Kasumi-1 (cell line): ENCODE measurements around the gene CELF4.
"Not testable (repeated sequence)": the region's sequence is repeated elsewhere in the genome, so short reads cannot be mapped to it uniquely, and the experiment has no call there.

Experiments used
- DNase-seq, 2 experiments: peaks; one replicate each; lab custom pipeline; 2025; lab: John Stamatoyannopoulos, UW

The CELF4 gene

DNA sequence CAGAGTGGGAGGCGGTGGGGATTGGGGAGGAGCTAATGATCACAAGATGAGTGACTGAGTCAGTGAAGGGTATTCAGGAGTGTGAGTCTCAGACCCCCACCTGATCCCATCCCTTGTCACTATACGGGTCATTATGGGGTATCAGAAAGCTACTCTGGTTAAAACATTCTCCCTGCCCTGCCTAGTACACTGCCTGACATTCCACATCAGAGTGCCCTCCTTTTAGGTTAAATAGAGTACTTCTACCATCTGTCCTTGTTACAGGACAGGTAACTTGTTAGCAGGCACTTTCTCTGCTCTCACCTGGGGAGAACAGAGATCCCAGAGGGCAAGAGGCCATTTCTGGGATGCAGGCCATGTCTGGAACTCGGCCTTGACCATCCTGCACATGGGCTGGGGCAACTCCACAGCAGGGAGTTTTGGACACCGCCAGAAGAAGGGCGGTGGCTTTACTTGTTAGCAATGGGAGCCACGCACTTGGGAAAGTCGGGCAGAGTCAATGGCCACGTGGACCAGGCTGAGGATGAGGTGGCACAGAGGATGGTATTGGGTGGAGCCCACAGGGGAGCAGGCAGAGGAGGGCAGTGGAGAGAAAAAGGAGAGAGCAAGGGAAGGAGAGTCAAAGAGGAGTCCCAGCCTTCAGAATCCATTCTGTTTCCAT lies 98.5 kb downstream of the CELF4 start:
- no peak for DNase-seq

DNA sequence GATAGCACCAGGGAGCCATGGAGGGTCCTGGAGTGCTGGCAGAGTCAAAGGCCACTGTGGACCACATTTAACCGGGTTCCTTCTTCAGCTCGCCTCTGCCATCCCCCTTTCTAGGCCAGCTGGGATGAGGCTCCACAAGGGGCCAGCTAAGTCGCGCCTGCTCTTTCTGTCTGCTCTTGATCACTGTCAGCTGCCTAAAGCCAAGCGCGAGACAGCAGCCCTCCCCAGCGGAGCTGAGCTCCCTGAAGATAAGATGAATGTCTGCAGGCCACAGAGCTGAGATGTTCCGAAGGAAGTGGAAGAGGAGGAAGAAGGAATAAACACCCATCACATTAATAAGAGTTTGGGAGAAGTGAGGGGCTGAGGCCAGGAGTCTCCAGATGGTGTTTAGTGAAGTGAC lies 99.6 kb downstream of the CELF4 start:
- no peak for DNase-seq

DNA sequence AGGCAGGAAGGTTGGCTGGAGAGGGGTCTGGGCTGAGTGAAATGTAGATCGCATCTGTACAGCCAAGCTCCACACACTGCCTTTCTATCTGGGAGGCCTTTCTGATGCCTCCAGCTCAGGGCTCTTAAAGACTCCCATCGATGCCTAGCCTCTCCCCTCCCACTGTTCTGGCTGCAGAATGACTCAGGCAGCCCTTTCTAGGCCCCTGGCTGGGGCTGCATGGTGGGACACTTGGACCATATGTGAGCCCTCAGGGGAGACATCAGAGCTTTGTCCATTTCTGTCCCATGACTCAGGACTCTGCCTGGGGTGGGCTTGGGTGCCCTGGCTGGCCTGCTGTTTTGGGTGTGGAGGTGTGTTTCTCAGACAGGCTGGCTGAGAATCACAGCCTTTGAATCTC lies 101.3 kb downstream of the CELF4 start:
- DNase-seq: no peak

DNA sequence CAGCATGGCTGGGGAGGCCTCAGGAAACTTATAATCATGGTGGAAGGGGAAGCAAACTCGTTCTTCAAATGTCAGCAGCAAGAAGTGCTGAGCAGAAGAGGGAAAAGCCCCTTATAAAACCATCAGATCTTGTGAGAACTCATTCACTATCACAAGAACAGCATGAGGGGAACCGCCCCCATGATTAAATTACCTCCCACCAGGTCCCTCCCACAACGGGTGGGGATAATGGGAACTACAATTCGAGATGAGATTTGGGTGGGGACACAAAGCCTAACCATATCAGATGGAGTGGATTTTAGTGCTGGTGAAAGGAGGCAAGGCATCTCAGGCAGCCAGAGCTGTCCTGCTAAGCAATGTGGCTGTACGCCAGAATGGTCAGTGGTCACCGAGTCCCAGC lies 104.3 kb downstream of the CELF4 start:
- DNase-seq: not testable (repeated sequence)

DNA sequence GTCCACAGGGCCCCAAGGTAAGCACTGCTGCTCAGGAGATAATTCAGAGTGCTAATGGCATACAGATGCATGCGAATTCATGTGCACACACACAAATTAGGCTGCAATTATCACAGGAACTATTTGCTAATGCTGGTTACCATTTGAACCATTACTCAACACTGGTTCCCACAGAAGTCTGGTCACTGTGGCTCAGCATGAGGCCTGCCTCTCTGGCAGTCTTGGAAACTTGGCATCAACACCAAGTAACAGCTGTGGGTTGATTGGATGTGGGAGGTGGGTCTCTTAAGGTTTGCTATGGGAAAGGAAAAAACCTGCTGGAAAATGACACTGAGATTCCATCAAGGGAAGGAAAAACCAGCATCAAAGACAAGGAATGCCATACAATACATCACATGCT lies 105.0 kb downstream of the CELF4 start:
- DNase-seq: no peak

DNA sequence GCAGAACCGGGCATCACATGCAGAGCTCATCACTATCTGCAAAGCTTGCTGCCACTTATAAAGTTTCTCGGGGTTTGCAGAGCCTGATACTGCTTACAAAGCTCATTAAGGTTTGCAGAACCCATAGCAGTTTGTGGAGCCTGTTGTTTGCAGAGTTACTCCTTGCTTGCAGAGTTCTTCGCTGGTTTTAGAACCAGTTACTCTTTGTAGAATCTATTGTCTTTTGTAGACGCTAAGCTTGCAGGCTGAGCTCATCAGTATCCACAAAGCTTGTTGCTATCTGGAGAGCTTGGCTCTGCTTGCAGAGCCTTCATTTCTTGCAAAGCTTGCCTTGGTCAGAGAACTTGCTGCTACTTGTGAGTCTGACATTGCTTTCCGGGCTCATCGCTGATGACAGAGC lies 106.9 kb downstream of the CELF4 start:
- DNase-seq: no peak

DNA sequence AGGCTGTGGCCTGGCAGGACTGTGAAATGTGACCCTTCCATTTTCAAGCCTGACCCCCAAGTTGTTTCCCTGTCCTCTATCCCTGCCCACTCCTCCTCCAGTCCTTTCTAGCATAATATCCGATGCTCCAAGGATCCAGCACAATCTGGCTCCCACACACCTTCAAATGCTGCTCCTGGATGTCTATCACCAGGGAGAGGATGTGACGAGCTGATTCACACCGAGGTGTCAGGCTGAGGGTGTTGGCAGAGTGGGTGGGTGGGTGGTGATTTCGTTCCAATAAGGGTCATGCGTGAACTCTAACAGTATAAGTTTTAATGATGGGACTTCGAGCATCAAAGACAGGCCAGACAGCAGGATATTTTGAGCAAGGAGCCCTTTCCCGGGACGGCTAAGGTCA lies 107.8 kb downstream of the CELF4 start:
- DNase-seq: no peak

DNA sequence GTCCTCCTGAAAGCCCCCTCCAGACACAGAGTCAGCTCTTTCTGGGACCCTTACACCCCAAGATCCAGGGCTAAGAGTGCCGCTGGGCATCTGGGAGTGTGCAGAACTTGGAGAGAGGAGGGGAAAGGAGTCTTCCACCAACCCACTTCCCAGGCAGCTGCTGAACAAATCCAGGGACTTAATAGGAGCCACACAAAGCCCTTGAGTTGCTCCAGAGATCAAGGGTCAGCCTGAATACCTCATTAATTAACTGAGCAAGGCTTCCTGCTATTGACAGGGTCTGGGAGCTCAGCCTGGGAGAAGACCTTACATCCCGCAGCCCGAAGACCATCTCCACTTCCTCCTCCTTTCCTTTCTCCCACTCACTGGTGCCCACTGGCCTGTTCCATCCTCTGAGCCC lies 108.3 kb downstream of the CELF4 start:
- DNase-seq: no peak

DNA sequence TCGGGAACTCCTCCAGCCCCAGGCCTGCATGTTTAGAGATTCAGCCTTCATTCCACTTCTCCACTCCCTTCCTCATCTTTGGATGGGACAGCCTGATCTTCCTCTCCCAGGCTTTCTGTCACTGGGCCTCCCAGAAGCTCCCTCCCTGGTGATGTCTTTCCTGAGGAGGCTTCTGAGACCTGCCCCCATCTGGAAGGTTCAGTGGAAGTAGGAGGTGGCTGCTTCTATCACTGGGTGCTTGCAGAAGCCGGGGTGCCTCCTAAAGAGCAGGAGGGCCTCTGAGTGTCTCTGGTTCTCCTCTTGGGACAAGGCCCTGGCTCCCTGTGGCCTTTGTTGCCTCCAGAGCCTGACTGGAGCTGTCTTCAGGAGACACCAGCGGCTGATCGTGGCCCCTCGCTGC lies 108.7 kb downstream of the CELF4 start:
- no peak for DNase-seq

DNA sequence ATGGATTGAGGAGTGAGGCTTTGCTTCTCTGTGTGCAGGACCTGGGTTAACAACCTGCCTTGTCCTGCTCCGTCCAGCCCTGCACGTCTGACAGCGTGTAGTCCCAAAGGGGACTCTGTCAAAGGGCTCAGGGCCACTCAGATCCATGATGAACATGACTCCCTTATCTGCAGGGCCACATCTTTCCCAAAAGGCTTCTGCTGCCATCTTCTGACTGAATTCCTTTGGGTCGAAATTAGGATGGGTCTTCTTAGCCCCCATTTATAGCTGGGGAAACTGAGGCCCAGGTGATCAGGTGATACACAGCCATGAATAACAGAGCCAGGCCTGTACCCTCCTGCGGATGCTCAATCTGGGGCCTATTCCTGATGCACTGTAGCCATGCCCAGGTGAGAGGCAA lies 109.2 kb downstream of the CELF4 start:
- no peak for DNase-seq

DNA sequence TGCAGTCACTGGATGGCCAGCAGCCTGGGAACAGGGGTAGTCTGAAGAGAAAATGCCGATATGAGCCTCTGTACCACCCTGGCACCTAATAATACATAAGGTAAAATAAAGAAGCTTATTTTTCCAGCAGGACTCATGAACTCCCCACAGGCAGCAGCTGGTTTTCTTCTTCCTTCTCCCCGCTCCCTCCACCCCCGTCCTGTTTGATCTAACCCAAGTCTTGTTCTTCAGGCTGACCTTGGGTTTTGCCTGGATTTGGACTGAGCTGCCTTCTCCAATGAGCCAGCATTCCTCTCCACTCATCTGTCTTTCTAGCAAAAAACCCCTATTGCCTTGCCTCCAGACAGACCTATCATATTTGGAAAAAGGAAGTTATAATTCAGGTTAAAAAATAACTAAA lies 111.8 kb downstream of the CELF4 start:
- DNase-seq: no peak

DNA sequence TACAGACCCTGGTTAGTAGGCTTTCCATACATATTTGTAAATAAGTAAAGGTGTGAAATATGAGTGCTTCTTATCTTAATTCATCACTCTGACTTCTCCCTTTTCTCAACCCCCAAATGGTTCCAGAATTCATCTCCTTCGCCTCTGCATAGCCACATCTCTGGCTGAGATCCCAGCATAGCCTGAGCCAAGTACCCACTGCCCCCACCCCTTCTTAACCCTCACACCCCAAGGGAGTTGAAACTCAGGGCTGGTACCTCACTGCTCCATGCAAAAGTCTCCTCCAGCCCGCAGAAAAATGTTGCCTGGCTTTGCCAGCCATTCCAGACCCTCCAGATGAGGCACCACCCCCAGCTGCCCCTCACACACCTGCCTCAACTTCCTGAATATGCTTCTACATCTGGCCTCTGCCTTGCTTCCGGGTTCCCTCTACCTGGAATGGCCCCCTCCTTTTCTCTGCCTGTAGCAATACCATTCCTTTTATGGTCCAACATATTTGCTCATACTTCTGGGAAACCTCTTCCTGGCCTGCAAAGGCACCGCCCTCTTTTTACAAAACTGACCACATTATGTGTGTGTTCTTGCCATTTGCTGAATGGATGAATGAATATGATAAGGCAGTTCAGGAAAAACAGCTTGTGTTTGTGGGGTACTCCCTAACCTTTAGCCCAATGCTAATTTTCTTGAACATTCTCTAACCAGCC lies 112.8 kb downstream of the CELF4 start:
- no peak for DNase-seq

DNA sequence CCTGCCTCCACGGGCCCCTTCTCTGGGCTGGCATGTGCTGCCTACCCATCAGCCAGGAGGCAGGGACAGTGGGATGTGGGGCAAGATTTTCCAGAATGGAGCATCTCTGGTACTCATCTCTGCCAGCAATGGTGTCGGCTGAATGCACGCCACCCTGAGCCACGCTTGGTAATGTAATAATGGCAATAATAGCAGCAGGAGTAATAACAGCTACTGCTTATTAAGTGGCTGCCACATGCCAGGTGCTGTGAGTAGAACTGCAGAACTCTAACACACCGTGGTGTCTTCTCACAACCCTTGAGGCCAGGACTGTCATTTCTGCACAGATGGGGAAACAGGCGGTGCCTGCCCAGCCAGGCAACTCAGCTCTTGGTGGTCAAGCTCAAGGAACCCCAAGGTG lies 113.6 kb downstream of the CELF4 start:
- DNase-seq: no peak

DNA sequence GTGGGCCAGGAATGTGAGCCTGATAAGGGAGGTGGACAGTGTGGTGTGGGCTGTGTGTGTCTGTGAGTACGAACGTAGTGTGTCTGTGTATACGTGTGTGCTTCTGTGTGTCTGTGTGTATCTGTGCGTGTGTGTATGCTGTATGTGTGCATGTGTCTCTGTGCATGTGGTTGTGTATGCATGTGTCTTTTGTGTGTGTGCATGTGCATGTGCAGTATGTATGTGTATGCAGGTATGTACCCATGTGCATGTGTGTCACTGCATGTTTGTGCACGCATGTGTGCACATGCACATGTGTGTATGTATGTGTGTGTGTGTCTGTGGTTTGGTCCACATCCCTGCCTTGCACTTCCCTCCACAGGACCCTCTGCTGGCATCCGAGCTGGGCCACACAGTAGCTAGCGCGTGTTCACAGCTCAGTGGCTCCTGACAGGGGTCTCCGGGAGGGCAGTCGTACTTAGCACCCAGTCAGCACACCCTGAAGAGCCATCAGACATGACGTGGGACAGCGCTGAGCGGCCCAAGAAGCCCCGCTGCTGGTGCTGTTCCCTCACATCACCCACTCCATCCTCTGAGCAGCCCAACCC lies 114.3 kb downstream of the CELF4 start:
- no peak for DNase-seq

DNA sequence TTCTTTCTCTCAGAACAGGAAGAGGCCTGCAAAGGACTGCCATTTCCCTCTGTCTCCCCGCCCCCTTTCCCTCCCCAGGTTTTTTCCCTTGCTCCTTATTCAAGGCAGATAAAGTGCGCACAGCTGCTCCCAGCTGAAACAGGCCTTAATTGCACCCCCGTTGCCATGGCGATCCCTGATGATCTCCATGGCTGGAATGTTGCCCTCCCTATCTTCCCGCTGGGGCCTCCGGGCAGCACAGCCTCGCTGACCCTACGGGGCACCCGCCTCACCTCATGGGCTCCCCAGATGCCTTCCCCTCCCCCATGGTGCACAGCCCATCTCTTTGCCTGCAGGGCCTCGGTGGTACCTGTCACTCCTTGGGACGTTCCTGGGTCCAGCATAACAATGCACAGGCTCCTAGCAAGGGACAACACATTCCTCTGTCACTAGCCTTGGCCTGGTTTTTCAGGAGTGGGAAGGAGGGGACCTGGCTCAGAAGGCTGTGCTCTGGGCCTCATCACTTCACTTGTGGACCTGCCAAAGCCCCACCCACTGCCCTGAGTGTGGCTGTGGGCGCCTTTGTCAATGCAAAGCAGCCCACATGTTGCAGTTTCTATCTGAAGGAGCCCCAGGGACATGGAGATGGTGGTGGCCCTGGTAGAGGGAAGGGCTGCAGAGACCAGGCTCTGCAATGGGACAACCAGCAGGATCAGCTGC lies 115.0 kb downstream of the CELF4 start:
- DNase-seq: no peak

DNA sequence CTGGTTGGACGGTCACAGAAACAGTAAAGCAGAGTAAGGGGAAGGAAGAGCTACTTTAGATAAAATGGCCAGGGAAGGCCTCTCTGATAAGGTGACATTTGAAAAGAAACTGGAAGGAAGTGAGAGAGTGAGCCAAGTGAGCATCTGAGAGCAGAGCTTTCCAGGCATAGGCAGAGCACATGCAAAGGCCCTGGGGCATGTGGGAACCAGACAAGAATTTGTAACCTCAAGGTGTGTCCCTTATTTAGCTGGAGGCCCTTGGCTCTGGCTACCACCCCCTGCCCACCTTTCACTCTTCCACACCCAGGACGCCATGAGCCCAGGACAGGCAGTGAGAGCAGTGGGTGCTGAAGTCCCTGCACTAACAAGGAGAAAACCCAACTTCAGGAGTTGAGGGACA lies 116.0 kb downstream of the CELF4 start:
- DNase-seq: no peak

DNA sequence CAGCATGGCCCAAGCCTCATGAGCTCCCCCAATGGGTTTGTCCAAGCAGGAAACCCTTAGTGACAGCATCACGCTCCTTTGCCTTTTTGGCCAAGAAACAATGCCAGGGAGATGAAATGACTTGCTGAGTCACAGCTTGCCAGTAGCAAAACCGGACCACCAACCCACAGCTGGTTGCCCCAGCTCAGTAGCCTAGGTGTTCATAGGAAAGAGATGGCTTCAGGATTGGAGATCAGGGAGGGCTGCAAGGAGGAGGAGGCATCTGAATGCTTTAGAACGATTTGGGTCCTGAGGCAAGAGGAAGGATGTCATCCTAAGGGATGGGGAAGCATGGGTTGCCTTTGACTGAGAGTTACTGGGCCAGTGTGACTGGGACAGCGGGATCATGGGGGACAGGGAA lies 116.7 kb downstream of the CELF4 start:
- DNase-seq: no peak

DNA sequence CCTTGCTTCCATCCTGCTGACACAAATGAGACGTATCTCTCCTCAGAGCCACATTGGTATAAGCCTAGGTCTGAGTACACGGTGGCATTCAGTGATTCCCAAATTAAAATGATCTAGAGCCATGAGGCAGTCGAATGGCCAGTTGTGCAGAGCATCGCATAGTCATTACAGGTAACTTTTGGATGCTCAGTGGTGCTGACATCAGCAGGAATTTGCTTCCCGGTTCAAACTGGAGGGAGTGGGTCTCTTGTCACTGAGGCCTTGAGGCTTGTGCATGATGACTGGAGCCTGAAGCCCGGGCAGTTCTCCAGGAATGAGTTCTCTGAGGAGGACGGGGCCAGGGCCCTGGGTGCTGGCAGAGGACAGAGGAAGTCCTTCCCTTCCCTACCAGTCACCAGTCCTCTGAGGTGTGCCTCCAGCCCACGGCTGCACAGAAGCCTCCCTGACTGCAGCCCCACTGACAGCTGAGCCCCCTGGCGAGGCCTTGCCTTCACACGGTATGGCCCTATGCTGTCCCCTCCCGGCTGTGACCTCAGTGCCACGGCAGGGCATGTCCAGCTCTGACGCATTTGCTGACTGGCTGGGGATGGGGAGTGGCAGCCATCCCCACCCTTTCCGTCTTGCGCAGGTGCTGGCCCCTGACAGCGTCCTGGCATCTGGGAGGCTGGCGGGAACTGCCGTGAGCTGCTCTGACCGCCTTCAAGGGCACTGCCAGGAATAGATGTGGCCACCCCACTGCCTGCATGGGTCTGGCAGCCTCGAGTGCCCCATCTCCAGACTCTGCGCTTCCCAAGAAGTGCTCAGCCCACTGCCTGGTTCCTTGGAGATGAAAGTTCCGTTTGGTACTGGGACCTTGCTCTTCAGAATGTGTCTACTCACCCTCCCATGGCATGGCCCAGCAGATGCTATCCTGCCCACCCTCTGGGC lies 117.4 kb downstream of the CELF4 start:
- DNase-seq: no peak

DNA sequence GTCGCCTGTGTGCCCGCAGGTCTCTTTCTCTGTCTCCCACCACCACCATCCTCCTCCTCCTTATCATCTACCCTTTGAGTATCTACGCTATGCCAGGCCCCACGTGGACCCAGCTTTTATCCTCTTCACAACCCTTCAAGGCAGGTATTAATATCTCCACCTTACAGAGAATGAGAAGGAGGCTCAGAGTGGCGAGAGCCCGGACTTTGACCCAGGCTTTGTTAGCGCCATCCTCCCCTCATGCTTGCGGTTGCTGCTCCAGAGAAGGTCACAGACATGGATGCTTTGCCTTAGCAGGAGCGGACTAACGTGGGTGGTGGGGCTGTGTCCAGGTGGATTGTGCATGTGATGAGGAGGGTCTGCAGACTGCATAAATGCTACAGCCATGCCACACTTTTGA lies 119.8 kb downstream of the CELF4 start:
- no peak for DNase-seq

DNA sequence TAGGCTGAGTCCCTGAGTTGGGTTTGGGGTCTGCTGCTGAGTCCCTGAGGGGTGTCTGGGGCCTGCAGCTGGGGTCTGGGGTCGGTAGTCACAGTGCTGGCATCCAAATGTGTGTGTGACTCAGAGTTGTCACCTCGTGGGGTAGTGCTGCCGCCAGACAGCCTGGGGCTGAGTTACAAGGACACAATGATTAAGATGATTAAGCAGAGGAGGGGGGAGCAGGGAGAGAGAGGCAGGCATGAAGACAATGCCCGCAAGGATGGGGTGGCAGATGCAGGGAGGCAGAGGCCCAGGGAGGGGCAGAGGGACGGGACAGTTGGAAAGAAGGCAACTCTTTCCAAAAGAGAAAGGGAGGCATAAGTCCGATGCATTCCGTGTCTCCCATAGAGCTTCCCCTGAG lies 120.2 kb downstream of the CELF4 start:
- DNase-seq: no peak

DNA sequence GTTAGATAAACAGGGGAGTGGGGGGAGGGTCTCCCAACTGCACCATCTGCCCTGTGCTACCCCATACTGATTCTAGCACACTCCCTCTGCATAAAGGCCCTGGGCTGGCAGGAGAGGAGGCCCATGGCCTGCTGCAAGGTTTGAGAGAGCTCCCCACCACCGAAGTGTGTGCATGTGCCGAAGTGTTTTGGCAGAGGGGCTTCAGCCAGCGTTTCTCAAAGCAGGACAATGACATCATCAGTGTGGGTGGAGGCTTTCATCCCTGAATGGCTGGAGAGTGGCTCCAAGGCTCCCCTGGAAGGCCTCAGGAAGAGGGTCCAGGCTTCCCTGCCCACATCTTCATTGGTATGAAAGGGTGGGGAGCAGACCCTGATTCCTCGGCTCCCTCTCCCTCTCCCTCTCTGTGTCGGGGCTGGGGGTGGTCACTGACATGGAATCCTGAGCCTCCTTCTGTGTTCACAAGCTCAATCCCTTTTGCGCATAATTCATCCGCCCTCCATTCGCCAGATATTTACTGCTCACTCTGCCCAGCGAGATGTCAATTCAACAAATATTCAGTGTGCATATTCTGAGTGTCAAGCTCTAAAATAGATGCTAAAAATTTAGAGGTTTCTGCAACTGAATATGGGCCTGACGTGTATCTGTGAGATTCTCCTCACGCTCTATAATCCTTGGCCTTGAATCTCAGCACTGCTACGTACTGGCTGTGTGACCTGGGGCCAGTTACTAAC lies 122.1 kb downstream of the CELF4 start:
- DNase-seq: no peak
